Measurements from ENCODE around the gene STX18.

- TF ChIP-seq POLR2AphosphoS5 (IDR thresholded peaks at IDR 0.05; ENCODE audit: borderline replicate concordance, low read depth, low read length), result no peak
- TF ChIP-seq EZH2 (IDR thresholded peaks at IDR 0.05), result no peak
These were observed 47.0 kb downstream of the STX18 start for GRCh38 chr4:4494882-4495281.
